ENCODE data around the gene GIPC1.
"Not testable (repeated sequence)": the region's sequence is repeated elsewhere in the genome, so short reads cannot be mapped to it uniquely, and the experiment has no call there.

GIPC1 gene, protein sequence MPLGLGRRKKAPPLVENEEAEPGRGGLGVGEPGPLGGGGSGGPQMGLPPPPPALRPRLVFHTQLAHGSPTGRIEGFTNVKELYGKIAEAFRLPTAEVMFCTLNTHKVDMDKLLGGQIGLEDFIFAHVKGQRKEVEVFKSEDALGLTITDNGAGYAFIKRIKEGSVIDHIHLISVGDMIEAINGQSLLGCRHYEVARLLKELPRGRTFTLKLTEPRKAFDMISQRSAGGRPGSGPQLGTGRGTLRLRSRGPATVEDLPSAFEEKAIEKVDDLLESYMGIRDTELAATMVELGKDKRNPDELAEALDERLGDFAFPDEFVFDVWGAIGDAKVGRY

DNA sequence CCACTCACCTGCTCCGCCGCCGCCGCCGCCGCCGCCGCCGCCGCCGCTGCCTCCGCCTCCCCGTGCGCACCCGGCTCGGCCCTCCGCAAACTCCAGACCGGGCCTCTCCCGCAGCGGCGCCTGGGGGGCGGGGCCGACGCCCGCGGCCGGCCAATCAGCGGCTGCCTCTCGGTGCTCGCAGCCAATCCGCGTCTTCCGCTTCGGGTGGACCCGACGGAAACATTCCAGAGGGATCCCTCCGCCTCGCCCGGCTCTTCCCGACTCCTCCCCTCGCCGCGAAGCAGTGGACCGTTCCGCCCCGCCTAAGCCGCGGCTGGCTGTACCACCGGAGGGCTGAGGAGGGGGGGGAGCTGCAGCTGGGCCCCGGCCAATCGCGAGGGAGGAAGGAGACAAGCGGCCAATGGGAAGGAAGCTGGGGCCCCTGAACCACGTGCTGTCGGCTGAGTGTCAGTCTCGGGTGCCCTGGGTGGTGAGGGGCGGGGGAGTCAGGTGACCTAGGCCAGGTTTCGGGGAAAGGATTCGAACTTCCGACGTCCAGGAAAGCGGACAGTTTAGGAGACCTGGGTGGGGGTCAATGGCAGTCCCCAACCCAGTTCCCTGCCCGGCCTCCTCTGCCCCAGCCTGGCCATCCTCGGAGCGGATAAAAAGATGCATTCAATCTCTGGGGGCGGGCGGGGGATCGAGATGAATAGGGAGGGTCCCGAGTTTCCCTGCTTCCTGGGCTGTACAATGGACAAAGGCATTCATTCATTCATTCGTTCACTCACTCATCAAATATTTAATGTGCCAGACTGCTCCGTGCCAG, at the start of gene GIPC1:
Gene GIPC1, minus strand, starts transcription at position 99 of the 805 bp plus-strand sequence. CDS start 13,151 bp downstream, outside the sequence.
- peak within 1 kb of the TSS; percentile 68 for H3K4me3 ChIP-seq (ENCODE audit: low read depth, low read length)
- TF ChIP-seq, protein P1, sequence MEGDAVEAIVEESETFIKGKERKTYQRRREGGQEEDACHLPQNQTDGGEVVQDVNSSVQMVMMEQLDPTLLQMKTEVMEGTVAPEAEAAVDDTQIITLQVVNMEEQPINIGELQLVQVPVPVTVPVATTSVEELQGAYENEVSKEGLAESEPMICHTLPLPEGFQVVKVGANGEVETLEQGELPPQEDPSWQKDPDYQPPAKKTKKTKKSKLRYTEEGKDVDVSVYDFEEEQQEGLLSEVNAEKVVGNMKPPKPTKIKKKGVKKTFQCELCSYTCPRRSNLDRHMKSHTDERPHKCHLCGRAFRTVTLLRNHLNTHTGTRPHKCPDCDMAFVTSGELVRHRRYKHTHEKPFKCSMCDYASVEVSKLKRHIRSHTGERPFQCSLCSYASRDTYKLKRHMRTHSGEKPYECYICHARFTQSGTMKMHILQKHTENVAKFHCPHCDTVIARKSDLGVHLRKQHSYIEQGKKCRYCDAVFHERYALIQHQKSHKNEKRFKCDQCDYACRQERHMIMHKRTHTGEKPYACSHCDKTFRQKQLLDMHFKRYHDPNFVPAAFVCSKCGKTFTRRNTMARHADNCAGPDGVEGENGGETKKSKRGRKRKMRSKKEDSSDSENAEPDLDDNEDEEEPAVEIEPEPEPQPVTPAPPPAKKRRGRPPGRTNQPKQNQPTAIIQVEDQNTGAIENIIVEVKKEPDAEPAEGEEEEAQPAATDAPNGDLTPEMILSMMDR (IDR thresholded peaks at IDR 0.05; ENCODE audit: insufficient read depth, low read depth, low read length, missing control alignments): no peak
- peak; percentile 80 for DNase-seq (ENCODE audit: low read depth)

DNA sequence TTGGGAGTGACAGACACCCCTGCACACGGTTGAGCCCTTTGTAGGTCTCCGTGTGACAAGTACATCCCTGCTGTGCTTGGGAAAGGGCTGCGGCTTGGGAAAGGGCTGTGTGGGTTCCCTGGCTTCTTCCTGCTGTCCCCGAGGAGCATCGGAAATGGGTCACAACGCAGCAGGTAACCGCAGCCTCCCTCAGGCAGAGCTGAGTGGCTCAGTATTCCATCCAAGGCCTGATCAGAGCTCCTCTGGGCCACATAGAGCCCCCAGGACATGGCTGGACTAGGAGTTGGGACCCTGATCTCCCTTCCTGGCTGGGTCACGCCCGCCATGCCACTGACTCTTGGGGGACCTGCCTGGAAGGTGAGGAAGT, 49.8 kb upstream of the GIPC1 start:
- H3K4me3 ChIP-seq (ENCODE audit: low read depth, low read length): no peak overlapping the region
- DNase-seq (ENCODE audit: low read depth): no peak
- TF ChIP-seq, protein P1 (IDR thresholded peaks at IDR 0.05; ENCODE audit: insufficient read depth, low read depth, low read length, missing control alignments): no peak

DNA sequence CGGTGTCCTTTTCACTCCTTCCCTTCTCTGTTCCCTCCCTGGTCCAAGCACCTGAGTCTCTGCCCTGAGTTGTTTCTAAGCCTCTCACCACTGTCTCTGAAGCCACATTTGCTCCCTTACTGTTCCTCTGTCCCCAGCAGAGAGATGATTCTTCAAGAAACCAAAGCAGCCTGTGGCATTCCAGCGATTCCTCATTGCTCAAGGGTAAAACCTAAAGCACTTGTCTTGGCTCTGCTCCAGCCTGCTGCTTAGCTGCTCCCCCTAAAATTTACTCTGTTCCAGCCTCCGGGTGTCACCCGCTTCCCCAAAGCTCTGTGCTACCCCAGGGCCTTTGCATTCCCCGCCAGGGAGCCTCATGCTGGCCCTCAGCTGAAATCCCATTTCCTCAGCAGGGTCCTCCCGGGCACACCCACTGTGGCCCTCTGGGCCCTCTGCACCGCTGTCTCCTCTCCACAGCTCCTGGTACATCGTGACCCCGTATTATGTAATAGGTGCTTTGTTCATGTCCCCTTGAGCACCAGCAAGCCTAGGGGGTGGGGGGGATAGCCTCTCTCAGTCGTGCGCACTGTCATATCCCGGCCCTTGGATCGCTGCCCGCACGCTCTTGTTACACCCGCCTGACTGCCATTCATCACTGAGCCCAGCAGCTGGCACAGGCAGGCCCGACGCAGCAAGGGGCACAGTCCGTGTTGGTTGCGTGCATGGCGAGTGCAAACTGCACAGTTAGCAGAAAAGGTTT, 49.2 kb upstream of the GIPC1 start:
- TF ChIP-seq, protein P1 (IDR thresholded peaks at IDR 0.05; ENCODE audit: insufficient read depth, low read depth, low read length, missing control alignments): no peak
- no peak overlapping the region for H3K4me3 ChIP-seq (ENCODE audit: low read depth, low read length)
- DNase-seq (ENCODE audit: low read depth): no peak

DNA sequence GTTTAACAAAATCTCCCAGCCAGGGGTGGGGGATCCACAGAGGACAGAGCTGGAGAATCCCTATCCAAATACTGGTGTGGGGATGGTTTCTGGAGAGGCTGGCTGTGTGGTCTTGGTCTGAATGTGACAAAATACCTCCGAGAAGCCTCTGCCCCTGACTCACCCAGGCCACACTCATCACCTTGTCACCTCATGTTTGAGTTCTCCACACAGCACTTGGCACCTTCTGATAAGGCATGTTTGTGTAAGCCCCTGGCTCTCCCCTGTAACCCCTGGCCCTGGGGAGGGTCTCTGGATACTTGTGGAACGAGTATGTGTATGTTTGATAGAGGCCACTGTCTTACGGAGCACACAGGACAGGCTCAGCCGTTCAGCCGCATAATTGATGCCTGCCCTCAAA, 48.1 kb upstream of the GIPC1 start:
- no peak overlapping the region for H3K4me3 ChIP-seq (ENCODE audit: low read depth, low read length)
- no peak for DNase-seq (ENCODE audit: low read depth)
- TF ChIP-seq, protein P1 (IDR thresholded peaks at IDR 0.05; ENCODE audit: insufficient read depth, low read depth, low read length, missing control alignments): no peak

GRCh38 chr19:14542711-14543328, 46.9 kb upstream of the GIPC1 start:
- no peak for DNase-seq (ENCODE audit: low read depth)
- no peak overlapping the region for H3K4me3 ChIP-seq (ENCODE audit: low read depth, low read length)
- TF ChIP-seq, protein P1 (IDR thresholded peaks at IDR 0.05; ENCODE audit: insufficient read depth, low read depth, low read length, missing control alignments): no peak

DNA sequence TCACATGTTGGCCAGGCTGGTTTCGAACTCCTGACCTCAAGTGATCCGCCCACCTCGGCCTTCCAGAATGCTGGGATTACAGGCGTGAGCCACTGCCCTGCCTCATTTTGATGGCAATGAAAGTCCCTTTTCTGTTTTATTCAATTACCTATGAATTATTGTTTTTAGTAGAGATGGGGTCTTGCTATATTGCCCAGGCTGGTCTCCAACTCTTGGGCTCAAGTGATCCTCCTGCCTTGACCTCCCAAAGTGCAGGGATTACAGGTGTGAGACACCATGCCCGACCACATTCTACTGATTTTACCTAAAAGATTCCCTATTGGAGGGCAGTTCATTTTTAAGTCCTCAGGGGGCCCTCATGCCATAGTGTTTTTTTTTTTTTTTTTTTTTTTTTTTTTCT, 46.1 kb upstream of the GIPC1 start:
- not testable (repeated sequence) for DNase-seq (ENCODE audit: low read depth)

More for the DNA sequence above, 46.1 kb upstream of the GIPC1 start:
- H3K4me3 ChIP-seq (ENCODE audit: low read depth, low read length): not testable (repeated sequence)

Measured in GM12865 (cell line).